ENCODE data around the gene ZNF385B. TPM values are rescaled to one million over a fixed set of nuclear protein-coding genes. Genes with fewer than 3 reads are reported as not detected.

The ZNF385B gene
- total RNA-seq, 1 donor from 2014 or later: 1.9 TPM

DNA sequence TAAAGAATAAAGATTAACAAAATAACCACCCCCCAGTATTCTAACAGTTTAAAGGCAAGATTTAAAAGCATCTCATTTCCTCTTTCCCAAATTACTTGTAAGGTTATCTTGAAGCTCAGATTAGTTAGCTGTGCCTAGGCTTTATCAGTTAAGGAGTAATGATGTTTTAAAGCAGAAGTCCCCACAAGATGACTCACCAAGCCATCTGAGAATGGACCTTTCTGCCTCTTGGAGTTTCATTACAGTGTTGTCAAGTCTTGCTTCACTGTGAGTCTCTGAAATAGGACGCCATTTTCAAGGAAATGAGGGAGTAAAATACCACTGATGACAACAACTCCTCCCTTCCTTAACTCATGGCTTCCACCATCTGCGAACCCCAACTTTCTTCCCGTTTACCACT, 35.9 kb downstream of the ZNF385B start:
- TF ChIP-seq, protein P1, sequence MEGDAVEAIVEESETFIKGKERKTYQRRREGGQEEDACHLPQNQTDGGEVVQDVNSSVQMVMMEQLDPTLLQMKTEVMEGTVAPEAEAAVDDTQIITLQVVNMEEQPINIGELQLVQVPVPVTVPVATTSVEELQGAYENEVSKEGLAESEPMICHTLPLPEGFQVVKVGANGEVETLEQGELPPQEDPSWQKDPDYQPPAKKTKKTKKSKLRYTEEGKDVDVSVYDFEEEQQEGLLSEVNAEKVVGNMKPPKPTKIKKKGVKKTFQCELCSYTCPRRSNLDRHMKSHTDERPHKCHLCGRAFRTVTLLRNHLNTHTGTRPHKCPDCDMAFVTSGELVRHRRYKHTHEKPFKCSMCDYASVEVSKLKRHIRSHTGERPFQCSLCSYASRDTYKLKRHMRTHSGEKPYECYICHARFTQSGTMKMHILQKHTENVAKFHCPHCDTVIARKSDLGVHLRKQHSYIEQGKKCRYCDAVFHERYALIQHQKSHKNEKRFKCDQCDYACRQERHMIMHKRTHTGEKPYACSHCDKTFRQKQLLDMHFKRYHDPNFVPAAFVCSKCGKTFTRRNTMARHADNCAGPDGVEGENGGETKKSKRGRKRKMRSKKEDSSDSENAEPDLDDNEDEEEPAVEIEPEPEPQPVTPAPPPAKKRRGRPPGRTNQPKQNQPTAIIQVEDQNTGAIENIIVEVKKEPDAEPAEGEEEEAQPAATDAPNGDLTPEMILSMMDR (conservative IDR thresholded peaks at IDR 0.05): no peak
- no peaks in the 10 kb centered on the region for H3K9me3 Mint-ChIP-seq

DNA sequence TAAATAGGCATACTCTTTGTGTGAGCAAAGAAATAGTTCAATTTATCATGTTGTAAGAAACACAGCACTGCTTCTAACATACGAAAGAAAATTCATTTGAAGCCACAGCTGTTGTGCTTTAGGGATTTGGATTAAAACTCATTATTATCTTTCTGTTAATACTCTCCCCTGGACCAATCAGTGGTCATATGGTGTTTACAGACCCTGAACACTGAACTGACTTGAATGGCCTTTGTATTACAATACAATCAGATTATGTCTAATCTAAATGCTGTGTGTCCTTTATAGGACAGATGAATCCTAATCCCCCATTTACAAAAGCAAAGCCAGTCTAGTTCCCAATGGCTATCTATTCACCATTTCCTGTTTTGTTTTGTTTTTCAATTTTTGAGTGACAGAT, 36.5 kb downstream of the ZNF385B start:
- Mint-ChIP-seq H3K36me3 (no peaks in the 10 kb centered on the region), H3K27me3 (peaks cover 3% of the 10 kb centered on the region), H3K9me3 (no peaks in the 10 kb centered on the region), H3K4me3 (no peak overlapping the region), H3K4me1 (ENCODE audit: unreplicated experiment) (no peaks in the 10 kb centered on the region), H3K27ac (no peak overlapping the region)
- DNase-seq (ENCODE audit: extremely low spot score, unreplicated experiment): no peak
- TF ChIP-seq, protein P1 (conservative IDR thresholded peaks at IDR 0.05): no peak

More for the DNA sequence above, 35.9 kb downstream of the ZNF385B start:
- H3K36me3 Mint-ChIP-seq: no peaks in the 10 kb centered on the region
- no peak overlapping the region for H3K27ac Mint-ChIP-seq
- H3K27me3 Mint-ChIP-seq: peaks cover 3% of the 10 kb centered on the region
- H3K4me3 Mint-ChIP-seq: no peak overlapping the region
- no peak for DNase-seq (ENCODE audit: extremely low spot score, unreplicated experiment)
- no peaks in the 10 kb centered on the region for H3K4me1 Mint-ChIP-seq (ENCODE audit: unreplicated experiment)

DNA sequence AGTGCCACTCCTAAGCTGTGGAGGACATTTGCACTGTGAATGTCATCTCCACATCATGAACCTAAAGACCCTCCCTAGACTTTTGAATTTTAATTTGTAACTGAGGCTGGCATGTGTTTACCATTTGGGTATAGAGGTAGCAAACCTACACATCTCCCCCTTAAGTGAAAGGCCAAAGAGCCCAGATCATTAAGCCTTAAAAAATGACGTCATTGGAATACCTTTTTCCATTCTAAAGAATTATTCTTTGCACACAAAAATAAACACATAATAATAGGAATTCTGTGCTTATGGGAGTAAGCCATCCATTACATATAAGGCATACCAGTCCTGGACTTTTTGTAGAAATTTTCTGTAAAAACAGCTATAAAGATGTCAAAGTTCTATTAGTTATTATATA, 38.9 kb downstream of the ZNF385B start:
- Mint-ChIP-seq H3K27me3 (peaks cover 3% of the 10 kb centered on the region), H3K9me3 (no peaks in the 10 kb centered on the region), H3K4me1 (ENCODE audit: unreplicated experiment) (no peaks in the 10 kb centered on the region), H3K27ac (no peak overlapping the region), H3K4me3 (no peak overlapping the region), H3K36me3 (no peaks in the 10 kb centered on the region)
- TF ChIP-seq, protein P1 (conservative IDR thresholded peaks at IDR 0.05): no peak
- no peak for DNase-seq (ENCODE audit: extremely low spot score, unreplicated experiment)

DNA sequence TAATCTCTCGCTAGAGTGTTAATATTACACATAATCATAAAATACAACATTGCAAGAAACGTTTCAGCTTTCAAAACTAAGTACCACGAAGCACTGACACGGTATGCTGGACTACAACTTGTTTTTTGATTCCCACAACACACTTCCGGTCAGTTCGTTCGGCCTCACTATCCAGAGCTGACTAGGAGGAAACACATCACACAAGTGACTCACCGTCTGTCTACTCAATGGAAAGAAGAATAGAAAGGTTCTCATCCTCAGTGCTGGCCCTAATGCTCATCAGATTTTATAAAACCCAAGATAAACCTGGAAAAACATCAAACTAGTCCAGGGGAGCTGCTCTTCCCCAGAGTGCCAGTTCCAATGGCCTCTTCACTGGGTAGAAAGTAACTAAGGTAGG, 42.9 kb downstream of the ZNF385B start:
- no peaks in the 10 kb centered on the region for H3K36me3 Mint-ChIP-seq
- no peaks in the 10 kb centered on the region for H3K9me3 Mint-ChIP-seq
- TF ChIP-seq, protein P1 (conservative IDR thresholded peaks at IDR 0.05): no peak
- DNase-seq (ENCODE audit: extremely low spot score, unreplicated experiment): no peak
- H3K4me3 Mint-ChIP-seq: no peak overlapping the region
- no peak overlapping the region for H3K27ac Mint-ChIP-seq
- no peaks in the 10 kb centered on the region for H3K27me3 Mint-ChIP-seq
- H3K4me1 Mint-ChIP-seq (ENCODE audit: unreplicated experiment): no peaks in the 10 kb centered on the region

DNA sequence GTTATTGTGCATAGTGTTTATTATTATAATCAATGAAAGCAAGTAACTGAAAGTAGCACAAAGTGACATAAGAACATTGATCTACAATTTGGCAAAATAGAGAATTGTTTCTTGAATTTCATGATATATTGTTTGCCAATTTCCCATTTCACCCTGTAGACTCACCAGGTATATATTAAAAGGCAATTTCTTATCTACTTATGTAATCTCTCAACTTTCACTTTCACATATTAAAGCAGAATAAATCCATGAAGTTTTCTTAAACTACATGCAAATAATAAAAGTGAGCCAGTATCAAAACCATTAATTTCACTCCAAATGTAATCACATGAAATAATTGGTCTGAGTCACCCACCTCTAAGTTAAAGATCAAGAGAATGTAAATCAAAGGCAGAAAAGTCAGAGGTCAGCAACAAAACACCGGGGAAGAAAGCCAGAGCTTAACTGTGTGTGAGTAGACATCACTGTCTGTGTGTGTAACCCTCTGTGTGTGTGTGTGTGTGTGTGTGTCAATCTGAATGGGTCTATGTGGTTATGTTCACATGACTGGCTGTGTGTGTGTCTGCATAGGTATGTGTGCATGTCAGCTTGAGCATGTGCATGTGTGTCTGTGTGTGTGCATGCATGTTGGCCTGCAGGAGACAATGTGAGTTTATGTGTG, 44.1 kb downstream of the ZNF385B start:
- Mint-ChIP-seq H3K36me3 (no peaks in the 10 kb centered on the region), H3K4me3 (no peak overlapping the region), H3K4me1 (ENCODE audit: unreplicated experiment) (no peaks in the 10 kb centered on the region), H3K27ac (no peak overlapping the region), H3K9me3 (peaks cover 2% of the 10 kb centered on the region), H3K27me3 (no peaks in the 10 kb centered on the region)
- DNase-seq (ENCODE audit: extremely low spot score, unreplicated experiment): no peak
- TF ChIP-seq, protein P1 (conservative IDR thresholded peaks at IDR 0.05): no peak

Data from type B pancreatic cell (in vitro differentiated cells).